H1 (cell line): ENCODE measurements around the gene PIK3R1. TPM values are rescaled to one million over a fixed set of nuclear protein-coding genes. Genes with fewer than 3 reads are reported as not detected.

Experiments used
- CTCF ChIA-PET: fragments of 300-600 bp; sonication (Branson Sonifier 250); formaldehyde crosslinking; loops from one replicate; lab custom pipeline; 2021; ENCODE audit not compliant: partially characterized antibody; lab: Charles Lee
- POLR2A ChIA-PET: fragments of 300-600 bp; sonication (Branson Sonifier 250); formaldehyde crosslinking; loops from one replicate; lab custom pipeline; 2021; ENCODE audit warnings: inconsistent platforms; ENCODE audit not compliant: partially characterized antibody; lab: Charles Lee
- DNase-seq, 2 experiments: peaks; one replicate each; pipeline versions ENCODE4 v3.0.0 to v3.0.0-alpha.2; 2010 to 2022; ENCODE audit warnings: low spot score in 2 of 2, low read depth in 1 of 2, mixed read lengths in 1 of 2
- FAIRE-seq: peaks from 2 replicates; lab custom pipeline; 2011; peaks lifted over from hg19 to GRCh38; lab: Jason Lieb, UNC
- H2AFZ ChIP-seq: 2 replicates; pipeline ENCODE4 v1.8.1; 2012; ENCODE audit warnings: low read length, inconsistent platforms
- H2AK5ac ChIP-seq: 2 replicates; pipeline ENCODE4 v1.6.1; 2013; ENCODE audit warnings: low read depth, low read length
- H2BK120ac ChIP-seq: replicated peaks from 2 replicates; pipeline ENCODE3; 2013; ENCODE audit warnings: low read depth, low read length, inconsistent platforms
- H2BK12ac ChIP-seq: 2 replicates; pipeline ENCODE4 v1.6.1; 2013; ENCODE audit warnings: low read depth, low read length
- H2BK15ac ChIP-seq: 2 replicates; pipeline ENCODE4 v1.6.1; 2013; ENCODE audit warnings: low read length
- H2BK20ac ChIP-seq: 2 replicates; pipeline ENCODE4 v1.6.1; 2013; ENCODE audit warnings: low read length
- H2BK5ac ChIP-seq: 2 replicates; pipeline ENCODE4 v1.6.1; 2013; ENCODE audit warnings: low read depth, low read length
- H3K14ac ChIP-seq: 2 replicates; pipeline ENCODE4 v1.6.1; 2013; ENCODE audit warnings: inconsistent platforms; ENCODE audit not compliant: insufficient read length
- H3K18ac ChIP-seq: 2 replicates; pipeline ENCODE4 v1.6.1; 2013; ENCODE audit warnings: low read length; ENCODE audit errors: extremely low read depth
- H3K23ac ChIP-seq: 2 replicates; pipeline ENCODE4 v1.6.1; 2013; ENCODE audit warnings: inconsistent platforms; ENCODE audit not compliant: insufficient read length
- H3K23me2 ChIP-seq: 2 replicates; pipeline ENCODE4 v1.6.1; 2013; ENCODE audit warnings: low read depth, low read length
- H3K27ac ChIP-seq: 2 replicates; pipeline ENCODE4 v1.6.1; 2011; ENCODE audit warnings: low read depth, low read length, inconsistent platforms
- H3K27me3 ChIP-seq, 4 experiments: replicated peaks in 1 of 4; 1 replicate in 1 of 4; 2 replicates in 3 of 4; pipeline versions ENCODE4 v1.6.1 to v1.8.1; 2011 to 2013; ENCODE audit warnings: low read length in 3 of 4, mild to moderate bottlenecking in 3 of 4, inconsistent platforms in 2 of 4, mixed read lengths in 2 of 4, moderate library complexity in 1 of 4; ENCODE audit not compliant: control insufficient read depth in 3 of 4, insufficient read depth in 3 of 4; ENCODE audit errors: extremely low read depth in 1 of 4
- H3K36me3 ChIP-seq, 4 experiments: 2 replicates each; pipeline versions ENCODE4 v1.6.1 to v1.8.1; 2011 to 2013; ENCODE audit warnings: mild to moderate bottlenecking in 4 of 4, low read length in 3 of 4, moderate library complexity in 2 of 4, control low read depth in 1 of 4, inconsistent platforms in 1 of 4; ENCODE audit not compliant: insufficient read depth in 4 of 4, control insufficient read depth in 2 of 4
- H3K4ac ChIP-seq: replicated peaks from 2 replicates; pipeline ENCODE3; 2013; ENCODE audit warnings: low read length, low read depth, mixed read lengths, inconsistent platforms; ENCODE audit not compliant: insufficient read length
- H3K4me1 ChIP-seq, 4 experiments: replicated peaks in 1 of 4; 1 replicate in 1 of 4; 2 replicates in 3 of 4; pipeline versions ENCODE4 v1.6.1 to v1.8.1; 2011 to 2013; ENCODE audit warnings: low read length in 3 of 4, inconsistent platforms in 2 of 4, mixed read lengths in 1 of 4; ENCODE audit not compliant: insufficient read depth in 4 of 4, control insufficient read depth in 3 of 4
- H3K4me2 ChIP-seq, 2 experiments: 2 replicates each; pipeline versions ENCODE4 v1.6.1 to v1.8.1; 2011 to 2013; ENCODE audit warnings: low read depth in 2 of 2, low read length in 2 of 2, control low read depth in 1 of 2, inconsistent platforms in 1 of 2, mild to moderate bottlenecking in 1 of 2; ENCODE audit not compliant: insufficient read depth in 1 of 2
- H3K4me3 ChIP-seq, 4 experiments: fragments of 200-600, 300-600 bp in 1 of 4; sonication (generic), shearing (Covaris generic), sonication (Bioruptor Twin) in 1 of 4; 2 replicates each; pipeline versions ENCODE4 v1.5.1 to v1.8.1; 2011 to 2016; ENCODE audit warnings: low read length in 4 of 4, low read depth in 3 of 4, control low read depth in 2 of 4, inconsistent platforms in 2 of 4, mild to moderate bottlenecking in 2 of 4, mixed read lengths in 1 of 4, moderate library complexity in 1 of 4; ENCODE audit not compliant: insufficient read depth in 2 of 4; ENCODE audit errors: extremely low read depth in 1 of 4
- H3K56ac ChIP-seq: replicated peaks from 2 replicates; pipeline ENCODE3; 2013; ENCODE audit warnings: low read depth, mild to moderate bottlenecking, mixed read lengths, low read length, inconsistent platforms; ENCODE audit not compliant: insufficient read length
- H3K79me1 ChIP-seq: 2 replicates; pipeline ENCODE4 v1.6.1; 2013; ENCODE audit warnings: low read depth, low read length, control low read depth
- H3K79me2 ChIP-seq, 2 experiments: 2 replicates each; pipeline versions ENCODE4 v1.6.1 to v1.8.1; 2012 to 2013; ENCODE audit warnings: low read length in 2 of 2, mild to moderate bottlenecking in 2 of 2, inconsistent platforms in 1 of 2; ENCODE audit not compliant: insufficient read depth in 2 of 2, control insufficient read depth in 1 of 2
- H3K9ac ChIP-seq, 4 experiments: replicated peaks in 1 of 4; 1 replicate in 1 of 4; 2 replicates in 3 of 4; pipeline versions ENCODE4 v1.6.1 to v1.8.1; 2011 to 2013; ENCODE audit warnings: low read depth in 3 of 4, low read length in 3 of 4, control low read depth in 2 of 4, mild to moderate bottlenecking in 2 of 4, moderate library complexity in 2 of 4, inconsistent platforms in 1 of 4; ENCODE audit errors: extremely low read depth in 1 of 4
- H3K9me3 ChIP-seq, 2 experiments: 2 replicates each; pipeline versions ENCODE4 v1.6.1 to v1.8.1; 2012 to 2013; ENCODE audit warnings: mild to moderate bottlenecking in 2 of 2, moderate library complexity in 2 of 2, control low read depth in 1 of 2, inconsistent platforms in 1 of 2, low read depth in 1 of 2, low read length in 1 of 2, mixed read lengths in 1 of 2; ENCODE audit not compliant: insufficient read depth in 2 of 2
- H4K20me1 ChIP-seq, 2 experiments: replicated peaks in 1 of 2; 2 replicates each; pipeline versions ENCODE3 to v1.8.1; 2011 to 2013; ENCODE audit warnings: inconsistent platforms in 2 of 2, low read length in 2 of 2, mild to moderate bottlenecking in 1 of 2; ENCODE audit not compliant: insufficient read depth in 2 of 2, control insufficient read depth in 1 of 2
- H4K5ac ChIP-seq: 2 replicates; pipeline ENCODE4 v1.6.1; 2013; ENCODE audit warnings: low read length, low read depth, mixed read lengths, inconsistent platforms; ENCODE audit not compliant: insufficient read length
- H4K8ac ChIP-seq: 2 replicates; pipeline ENCODE4 v1.8.0; 2013; ENCODE audit warnings: mild to moderate bottlenecking, moderate library complexity, low read length, inconsistent platforms; ENCODE audit not compliant: insufficient read depth; ENCODE audit errors: extremely low read depth
- H4K91ac ChIP-seq: replicated peaks from 2 replicates; pipeline ENCODE3; 2013; ENCODE audit warnings: low read length, mixed read lengths, inconsistent platforms; ENCODE audit not compliant: insufficient read length
- CHD2 ChIP-seq: IDR thresholded peaks from 2 replicates; pipeline ENCODE4 v1.6.1; 2012; ENCODE audit warnings: low read length, improper control_type of control experiment
- CTCF ChIP-seq, 3 experiments: IDR thresholded peaks; 1 replicate in 2 of 3; 2 replicates in 1 of 3; pipeline versions ENCODE4 v1.5.1 to v1.6.1; 2011; ENCODE audit warnings: low read length in 3 of 3, mild to moderate bottlenecking in 3 of 3, inconsistent platforms in 2 of 3, low read depth in 1 of 3, moderate library complexity in 1 of 3; ENCODE audit not compliant: insufficient read depth in 1 of 3; ENCODE audit errors: control extremely low read depth in 1 of 3
- EP300 ChIP-seq, 2 experiments: IDR thresholded peaks; 1 replicate in 1 of 2; 2 replicates in 1 of 2; pipeline ENCODE4 v1.6.1; 2011 to 2012; ENCODE audit warnings: low read depth in 2 of 2, low read length in 2 of 2, mild to moderate bottlenecking in 2 of 2, borderline replicate concordance in 1 of 2, inconsistent platforms in 1 of 2, moderate library complexity in 1 of 2
- FOSL1 ChIP-seq: IDR thresholded peaks from 2 replicates; pipeline ENCODE4 v1.6.1; 2011; ENCODE audit warnings: mild to moderate bottlenecking, low read depth, low read length, moderate library complexity; ENCODE audit not compliant: insufficient read depth
- RBBP5 ChIP-seq: IDR thresholded peaks from 2 replicates; pipeline ENCODE4 v1.7.1; 2012; ENCODE audit warnings: low read depth, mild to moderate bottlenecking, inconsistent platforms, low read length, moderate library complexity, borderline replicate concordance
- SP1 ChIP-seq: IDR thresholded peaks from 2 replicates; pipeline ENCODE4 v1.6.1; 2011; ENCODE audit warnings: low read depth, low read length
- TAF7 ChIP-seq: optimal IDR thresholded peaks from 2 replicates; pipeline ENCODE3; 2011; ENCODE audit warnings: low read depth, mild to moderate bottlenecking, inconsistent platforms, low read length, moderate library complexity, borderline replicate concordance
- TBP ChIP-seq: IDR thresholded peaks from 2 replicates; pipeline ENCODE4 v1.6.1; 2011; ENCODE audit warnings: low read depth, low read length, improper control_type of control experiment
- TCF12 ChIP-seq: IDR thresholded peaks from 2 replicates; pipeline ENCODE4 v1.6.1; 2011; ENCODE audit warnings: low read depth, mild to moderate bottlenecking, low read length
- USF2 ChIP-seq: IDR thresholded peaks from 2 replicates; pipeline ENCODE4 v1.6.1; 2011; ENCODE audit warnings: low read length, improper control_type of control experiment
- WGBS, 2 experiments: shearing (Covaris generic) in 1 of 2; methylation state at CpG; one replicate each; pipeline versions ENCODE4 v1.1.6 to v1.1.7; 2013 to 2015; ENCODE audit warnings: low lambda C conversion rate in 2 of 2, mixed read lengths in 2 of 2, inconsistent platforms in 1 of 2, low coverage in 1 of 2, missing lambda C conversion rate in 1 of 2; ENCODE audit not compliant: insufficient replicate concordance in 2 of 2, insufficient coverage in 1 of 2, insufficient read length in 1 of 2; ENCODE audit errors: extremely low coverage in 1 of 2, missing lambda C conversion rate in 1 of 2; 5-methylcytosine and 5-hydroxymethylcytosine counted together
- polyA plus RNA-seq, 7 experiments: library from polyadenylated mRNA; depleted of rRNA in 3 of 7; stranded (reverse) in 5 of 7; unstranded in 2 of 7; fragments of >200 nt in 5 of 7; fragments of 200-250 nt in 2 of 7; gene quantifications; 1 replicate in 5 of 7; 2 replicates in 1 of 7; 4 replicates in 1 of 7; pipeline versions ENCODE4 v1.2.1 to v1.2.3, GENCODE V29; 2011 to 2013; ENCODE audit warnings: missing spikeins in 2 of 7, mixed read lengths in 2 of 7
- total RNA-seq: library from RNA; stranded (reverse); fragmentation: NEBNext Ultra II Directional; extraction: Animal tissue kit (Norgen Biotek cat#: 25700); gene quantifications from 2 replicates; pipeline ENCODE4 v1.2.1, GENCODE V29; 2021

Gene PIK3R1
- total and polyA plus RNA-seq, 2 of the 8 experiments (the other 6 are each of a cell fraction or from before 2014, with no cell fraction given), result 2.3 to 13.7 TPM

- Histone ChIP-seq H3K14ac (no peak overlapping the region), H4K91ac (no peak overlapping the region), H3K4me2 (no peak overlapping the region), H2AK5ac (no peak overlapping the region), H2AFZ (no peak overlapping the region), H3K23me2 (no peaks in the 10 kb centered on the region), H3K9ac (no peak overlapping the region), H3K9me3 (no peaks in the 10 kb centered on the region), H3K23ac (no peak overlapping the region), H4K20me1 (no peaks in the 10 kb centered on the region), H2BK12ac (no peak overlapping the region), H2BK5ac (no peak overlapping the region), H3K4me1 (0 out of 7 replicates have a peak, but pooled peaks cover 0 to 1% (median 0%) of the 10 kb centered on the region in 4 experiments), H3K18ac (no peak overlapping the region), H2BK20ac (no peak overlapping the region), H3K27ac (no peak overlapping the region), H3K36me3 (peaks cover 0 to 7% (median 0%) of the 10 kb centered on the region in 4 experiments; a peak in 1 of 8 replicates), H3K4ac (no peak overlapping the region), H2BK15ac (no peak overlapping the region), H3K4me3 (no peak overlapping the region), H3K27me3 (no peaks in the 10 kb centered on the region), H3K79me1 (peaks cover 5% of the 10 kb centered on the region), H4K5ac (no peak overlapping the region), H4K8ac (no peak overlapping the region), H3K56ac (no peak overlapping the region), H2BK120ac (no peak overlapping the region), H3K79me2 (peaks cover 0 to 11% of the 10 kb centered on the region in 2 experiments; a peak in 1 of 4 replicates)
- FAIRE-seq (no peak), DNase-seq (no peak)
- ChIA-PET CTCF (interaction anchor here (0.6 to 1.3 kb wide), 3 partner anchors 13 to 1468 kb away, joined by 3 to 5 read pairs (median 3); no protein-coding TSS in a partner anchor), POLR2A (no interaction called here)
- 92% methylated on average over 4 of the region's 4 CpGs; no CpG with 5 or more reads in 1 of the 2 experiments for WGBS, 2 experiments
- TF ChIP-seq TCF12 (no peak), FOSL1 (no peak), CTCF (IDR thresholded peaks at IDR 0.05; ENCODE audit: control extremely low read depth in 1 of 3, insufficient read depth in 1 of 3, low read depth in 1 of 3, low read length in 3 of 3) (no peak), TAF7 (no peak), USF2 (no peak), SP1 (no peak), TBP (no peak), RBBP5 (no peak), EP300 (IDR thresholded peaks at IDR 0.05; ENCODE audit: borderline replicate concordance in 1 of 2, low read depth in 2 of 2, low read length in 2 of 2) (no peak), CHD2 (no peak)
Measured at GRCh38 chr5:68229416-68229815, 13.9 kb downstream of the PIK3R1 start.
